Fibroblast of villous mesenchyme (primary cell): ENCODE data around the gene SLC10A4. TPM values are rescaled to one million over a fixed set of nuclear protein-coding genes. Genes with fewer than 3 reads are reported as not detected.

Experiments used
- DNase-seq: peaks from one replicate; pipeline ENCODE4 v3.0.0-alpha.2; 2010; ENCODE audit warnings: low read depth
- H3K4me3 ChIP-seq: 2 replicates; pipeline ENCODE4 v1.5.1; 2011; ENCODE audit warnings: low read depth, mild to moderate bottlenecking, low read length
- CTCF ChIP-seq: IDR thresholded peaks from 2 replicates; pipeline ENCODE4 v1.5.1; 2012; ENCODE audit warnings: low read depth, mild to moderate bottlenecking, low read length; ENCODE audit not compliant: insufficient read depth
- total RNA-seq: library from RNA; depleted of rRNA; stranded (reverse); fragments of >200 nt; gene quantifications from 2 replicates; pipeline ENCODE4 v1.2.3, GENCODE V29; 2012

SLC10A4 gene
- total RNA-seq, 1 donor = under 0.01 TPM

- no peak overlapping the region for H3K4me3 ChIP-seq
- no peak for TF ChIP-seq CTCF
- no peak for DNase-seq
Observed at GRCh38 chr4:48470137-48470536, 13.0 kb upstream of the SLC10A4 start.

- no peak for TF ChIP-seq CTCF
- no peak for DNase-seq
- no peak overlapping the region for H3K4me3 ChIP-seq
Observed at GRCh38 chr4:48470570-48470969, 12.6 kb upstream of the SLC10A4 start.

- no peak overlapping the region for H3K4me3 ChIP-seq
- no peak for TF ChIP-seq CTCF
- no peak for DNase-seq
Observed at GRCh38 chr4:48472794-48473193, 10.3 kb upstream of the SLC10A4 start.

GRCh38 chr4:48475770-48476169, 7.4 kb upstream of the SLC10A4 start:
- DNase-seq = no peak
- H3K4me3 ChIP-seq = no peak overlapping the region
- no peak for TF ChIP-seq CTCF

GRCh38 chr4:48478273-48478672, 4.9 kb upstream of the SLC10A4 start:
- DNase-seq = no peak
- H3K4me3 ChIP-seq = no peak overlapping the region
- no peak for TF ChIP-seq CTCF

GRCh38 chr4:48481581-48481980, 1.6 kb upstream of the SLC10A4 start:
- no peak for TF ChIP-seq CTCF
- no peak for DNase-seq
- H3K4me3 ChIP-seq = no peak overlapping the region

GRCh38 chr4:48483777-48484493, 792 bp downstream of the SLC10A4 start:
- TF ChIP-seq CTCF = no peak
- DNase-seq = no peak
- H3K4me3 ChIP-seq = no peak overlapping the region
